Nephron progenitor cell (in vitro differentiated cells): ENCODE data around the gene DYNC1LI1.

Experiments used
- DNase-seq: peaks from one replicate; pipeline ENCODE4 v3.0.0; 2021
- H3K27ac Mint-ChIP-seq: 2 replicates; pipeline ENCODE4 v1.8.0; 2021; ENCODE audit warnings: mild to moderate bottlenecking, moderate library complexity, mixed read lengths
- H3K27me3 Mint-ChIP-seq: 2 replicates; pipeline ENCODE4 v1.8.0; 2021; ENCODE audit warnings: mild to moderate bottlenecking, low read depth, mixed read lengths; ENCODE audit not compliant: poor library complexity
- H3K36me3 Mint-ChIP-seq: 2 replicates; pipeline ENCODE4 v1.8.0; 2021; ENCODE audit warnings: low read depth, mixed read lengths
- H3K4me1 Mint-ChIP-seq: 2 replicates; pipeline ENCODE4 v1.8.0; 2021; ENCODE audit warnings: mixed read lengths
- H3K4me3 Mint-ChIP-seq: 2 replicates; pipeline ENCODE4 v1.8.0; 2021; ENCODE audit warnings: mild to moderate bottlenecking, moderate library complexity, mixed read lengths
- H3K9me3 Mint-ChIP-seq: 2 replicates; pipeline ENCODE4 v1.8.0; 2021; ENCODE audit warnings: mild to moderate bottlenecking, moderate library complexity, mixed read lengths
- CTCF ChIP-seq: fragments of 200-600 bp; sonication (generic); IDR thresholded peaks from 2 replicates; pipeline ENCODE4 v1.5.0; 2021; ENCODE audit warnings: antibody characterized with exemption

DYNC1LI1 gene

GRCh38 chr3:32495609-32496008, 75.0 kb downstream of the DYNC1LI1 start:
- no peak for DNase-seq
- no peak for TF ChIP-seq CTCF
- H3K4me3 Mint-ChIP-seq: no peak overlapping the region
- H3K4me1 Mint-ChIP-seq: peaks cover 28% of the 10 kb centered on the region
- peaks cover 3% of the 10 kb centered on the region for H3K9me3 Mint-ChIP-seq
- H3K27ac Mint-ChIP-seq: no peak overlapping the region
- peaks cover 3% of the 10 kb centered on the region for H3K27me3 Mint-ChIP-seq
- peaks cover 17% of the 10 kb centered on the region for H3K36me3 Mint-ChIP-seq

GRCh38 chr3:32495085-32495484, 75.6 kb downstream of the DYNC1LI1 start:
- H3K4me1 Mint-ChIP-seq: peaks cover 22% of the 10 kb centered on the region
- H3K27ac Mint-ChIP-seq: no peak overlapping the region
- H3K27me3 Mint-ChIP-seq: peaks cover 3% of the 10 kb centered on the region
- H3K36me3 Mint-ChIP-seq: peaks cover 18% of the 10 kb centered on the region
- no peak for DNase-seq
- no peak for TF ChIP-seq CTCF
- no peak overlapping the region for H3K4me3 Mint-ChIP-seq
- peaks cover 3% of the 10 kb centered on the region for H3K9me3 Mint-ChIP-seq

- DNase-seq: peak; percentile 10
- TF ChIP-seq CTCF: no peak
- H3K4me1 Mint-ChIP-seq: peaks cover 13% of the 10 kb centered on the region
- H3K27me3 Mint-ChIP-seq: peaks cover 3% of the 10 kb centered on the region
- H3K9me3 Mint-ChIP-seq: peaks cover 3% of the 10 kb centered on the region
- no peak overlapping the region for H3K4me3 Mint-ChIP-seq
- H3K36me3 Mint-ChIP-seq: peaks cover 22% of the 10 kb centered on the region
- H3K27ac Mint-ChIP-seq: no peak overlapping the region
These were observed 76.9 kb downstream of the DYNC1LI1 start for GRCh38 chr3:32493437-32494414.

GRCh38 chr3:32492684-32493436, 77.8 kb downstream of the DYNC1LI1 start:
- TF ChIP-seq CTCF: no peak
- DNase-seq: no peak
- peaks cover 3% of the 10 kb centered on the region for H3K9me3 Mint-ChIP-seq
- H3K4me3 Mint-ChIP-seq: no peak overlapping the region
- H3K27ac Mint-ChIP-seq: no peak overlapping the region
- peaks cover 25% of the 10 kb centered on the region for H3K36me3 Mint-ChIP-seq
- peaks cover 7% of the 10 kb centered on the region for H3K4me1 Mint-ChIP-seq
- H3K27me3 Mint-ChIP-seq: peaks cover 3% of the 10 kb centered on the region

- Mint-ChIP-seq H3K36me3 (peaks cover 52% of the 10 kb centered on the region), H3K4me1 (peaks cover 15% of the 10 kb centered on the region), H3K27ac (no peak overlapping the region), H3K9me3 (peaks cover 5% of the 10 kb centered on the region), H3K4me3 (no peak overlapping the region), H3K27me3 (no peaks in the 10 kb centered on the region)
- TF ChIP-seq CTCF: no peak
- no peak for DNase-seq
These were observed 82.1 kb downstream of the DYNC1LI1 start for GRCh38 chr3:32488474-32489008.
